GM12875 (cell line): ENCODE results near the gene CASP8.
"Not testable (repeated sequence)": the region's sequence is repeated elsewhere in the genome, so short reads cannot be mapped to it uniquely, and the experiment has no call there.

Experiments used
- H3K4me3 ChIP-seq: one replicate; pipeline ENCODE4 v1.5.1; 2011; ENCODE audit warnings: low read depth, low read length, control low read depth
- CTCF ChIP-seq: IDR thresholded peaks from 2 replicates; pipeline ENCODE4 v1.5.1; 2011; ENCODE audit warnings: low read depth, mild to moderate bottlenecking, control low read depth, inconsistent platforms, low read length, moderate library complexity, borderline replicate concordance; ENCODE audit not compliant: insufficient read depth

Gene CASP8

GRCh38 chr2:201280191-201281040 is 20.1 kb downstream of the CASP8 start:
- no peak overlapping the region for H3K4me3 ChIP-seq
- no peak for TF ChIP-seq CTCF

- no peak overlapping the region for H3K4me3 ChIP-seq
- no peak for TF ChIP-seq CTCF
Observed at GRCh38 chr2:201285499-201285898, 25.2 kb downstream of the CASP8 start.

- not testable (repeated sequence) for H3K4me3 ChIP-seq
Observed at GRCh38 chr2:201290457-201291148, 30.3 kb downstream of the CASP8 start.

- H3K4me3 ChIP-seq: no peak overlapping the region
- TF ChIP-seq CTCF: no peak
Observed at GRCh38 chr2:201298462-201299052, 38.2 kb downstream of the CASP8 start.

- not testable (repeated sequence) for H3K4me3 ChIP-seq
Observed at GRCh38 chr2:201299929-201300328, 39.6 kb downstream of the CASP8 start.

- no peak for TF ChIP-seq CTCF
- no peak overlapping the region for H3K4me3 ChIP-seq
Observed at GRCh38 chr2:201307876-201308275, 47.5 kb downstream of the CASP8 start.

- no peak overlapping the region for H3K4me3 ChIP-seq
- no peak for TF ChIP-seq CTCF
Observed at GRCh38 chr2:201308914-201309313, 48.6 kb downstream of the CASP8 start.

GRCh38 chr2:201313362-201313761 is 53.0 kb downstream of the CASP8 start:
- no peak overlapping the region for H3K4me3 ChIP-seq
- no peak for TF ChIP-seq CTCF
